ENCODE measurements around the gene USP3.

The USP3 gene

DNA sequence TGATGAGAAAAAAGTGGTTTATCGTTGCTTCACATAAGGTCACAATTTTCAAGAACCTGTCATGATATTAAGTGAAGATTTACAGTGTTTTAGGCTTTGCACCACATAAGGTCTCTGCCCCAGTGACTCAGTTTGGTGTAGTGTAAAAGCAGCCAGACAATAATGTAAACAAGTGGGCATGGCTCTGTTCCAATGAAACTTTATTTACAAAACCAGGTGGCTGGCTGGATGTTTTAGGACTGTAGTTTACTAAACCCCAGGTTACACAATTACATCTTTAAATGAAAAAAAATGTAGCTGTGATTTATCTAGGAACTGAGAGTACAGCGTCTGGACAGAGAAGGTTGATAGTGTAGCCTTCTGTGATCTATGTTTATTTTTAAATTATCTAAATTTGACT is 83.1 kb downstream of the USP3 start:
- DNase-seq (ENCODE audit: low read depth in 2 of 2): no peak

GRCh38 chr15:63588826-63589225 is 84.4 kb downstream of the USP3 start:
- DNase-seq (ENCODE audit: low read depth in 2 of 2): no peak

- no peak for DNase-seq (ENCODE audit: low read depth in 2 of 2)
These were observed 89.6 kb downstream of the USP3 start for GRCh38 chr15:63593705-63594671.

- no peak for DNase-seq (ENCODE audit: low read depth in 2 of 2)
These were observed 90.7 kb downstream of the USP3 start for GRCh38 chr15:63595065-63595464.

- DNase-seq (ENCODE audit: low read depth in 2 of 2): no peak
These were observed 91.3 kb downstream of the USP3 start for GRCh38 chr15:63595688-63596087.

- DNase-seq (ENCODE audit: low read depth in 2 of 2): no peak
These were observed 92.3 kb downstream of the USP3 start for GRCh38 chr15:63596676-63597037.

GRCh38 chr15:63597038-63597790 is 92.8 kb downstream of the USP3 start, which contains the start of gene FBXL22:
Gene FBXL22, plus strand, starts transcription at chr15:63597387. Its CDS starts 6 bp downstream, at chr15:63597393.
- DNase-seq (ENCODE audit: low read depth in 2 of 2): peak in 1 of 2 experiments; percentile 13

GRCh38 chr15:63597821-63598220 is 93.4 kb downstream of the USP3 start:
- DNase-seq (ENCODE audit: low read depth in 2 of 2): no peak

DNA sequence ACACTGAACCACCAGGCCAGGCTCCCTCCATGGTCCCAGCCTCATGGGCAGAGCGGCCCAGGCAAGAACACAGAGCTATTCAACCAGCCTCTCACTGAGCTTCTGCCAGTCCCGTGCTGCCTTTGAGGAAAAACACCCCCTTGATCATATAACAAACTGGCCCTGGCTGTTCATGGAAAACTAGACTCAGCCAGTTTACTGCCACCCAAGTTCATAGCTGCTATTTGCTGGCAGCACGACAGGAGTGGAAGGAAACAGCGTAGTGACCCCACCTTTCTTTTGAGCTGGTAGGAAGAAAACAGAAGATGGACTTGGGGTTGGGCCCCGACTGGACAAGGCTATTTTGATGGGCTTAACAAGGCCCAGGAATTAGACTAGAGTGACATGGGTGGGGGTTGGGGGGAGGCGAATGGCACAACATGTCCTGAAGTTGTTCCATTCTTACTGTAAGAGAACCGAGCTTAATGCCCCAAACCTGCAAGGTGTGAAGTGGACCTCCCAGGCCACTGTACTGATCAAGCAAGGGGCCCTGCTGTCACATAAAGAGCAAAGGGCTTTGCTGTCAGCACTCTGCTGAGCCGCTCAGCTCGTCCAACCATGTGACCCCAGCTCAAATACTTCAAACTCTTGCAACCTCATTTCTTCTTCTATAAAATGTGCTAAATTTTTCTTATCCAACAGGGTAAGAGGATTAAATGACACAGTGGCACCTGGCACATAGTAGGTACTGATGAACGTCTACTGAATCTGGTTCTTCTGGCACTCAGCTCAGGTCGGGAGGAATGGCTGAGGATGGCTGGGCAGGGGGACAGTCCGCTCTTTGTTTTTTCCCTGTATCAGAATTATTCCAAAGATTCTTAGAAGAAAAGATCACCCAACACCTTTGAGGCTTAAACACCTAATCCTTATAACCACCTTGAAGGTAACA is 94.3 kb downstream of the USP3 start:
- DNase-seq (ENCODE audit: low read depth in 2 of 2): no peak

- no peak for DNase-seq (ENCODE audit: low read depth in 2 of 2)
These were observed 95.1 kb downstream of the USP3 start for GRCh38 chr15:63599401-63600000.

- no peak for DNase-seq (ENCODE audit: low read depth in 2 of 2)
These were observed 95.7 kb downstream of the USP3 start for GRCh38 chr15:63600001-63600615.

GRCh38 chr15:63600616-63601025 is 96.2 kb downstream of the USP3 start:
- DNase-seq (ENCODE audit: low read depth in 2 of 2): peak; percentile 81 to 87

- DNase-seq (ENCODE audit: low read depth in 2 of 2): no peak
These were observed 96.8 kb downstream of the USP3 start for GRCh38 chr15:63601026-63601703.

DNA sequence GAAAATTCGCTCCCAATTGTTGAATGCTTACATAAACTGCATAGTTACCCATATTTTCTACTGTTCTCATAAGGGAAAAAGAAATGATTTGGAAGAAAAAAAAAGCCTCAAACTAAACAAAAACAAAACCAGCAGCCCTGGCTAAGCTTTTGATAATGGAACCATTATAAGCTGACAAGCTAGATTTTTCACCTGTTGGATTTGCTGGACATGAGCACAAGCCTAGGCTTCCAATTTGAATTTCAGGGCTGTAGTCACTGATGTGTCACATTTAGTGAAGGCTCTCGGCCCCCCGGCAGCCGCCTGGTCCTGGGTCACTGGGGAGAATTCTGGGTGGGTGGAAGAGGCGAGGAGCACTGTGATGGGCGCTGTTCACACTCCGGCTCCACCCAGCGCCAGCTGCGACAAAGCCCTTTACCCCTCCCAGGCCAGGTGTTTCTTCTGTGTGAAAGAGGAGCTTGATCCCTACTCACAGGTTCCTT is 97.4 kb downstream of the USP3 start:
- DNase-seq (ENCODE audit: low read depth in 2 of 2): no peak

GRCh38 chr15:63602595-63602994 is 98.2 kb downstream of the USP3 start:
- DNase-seq (ENCODE audit: low read depth in 2 of 2): no peak

DNA sequence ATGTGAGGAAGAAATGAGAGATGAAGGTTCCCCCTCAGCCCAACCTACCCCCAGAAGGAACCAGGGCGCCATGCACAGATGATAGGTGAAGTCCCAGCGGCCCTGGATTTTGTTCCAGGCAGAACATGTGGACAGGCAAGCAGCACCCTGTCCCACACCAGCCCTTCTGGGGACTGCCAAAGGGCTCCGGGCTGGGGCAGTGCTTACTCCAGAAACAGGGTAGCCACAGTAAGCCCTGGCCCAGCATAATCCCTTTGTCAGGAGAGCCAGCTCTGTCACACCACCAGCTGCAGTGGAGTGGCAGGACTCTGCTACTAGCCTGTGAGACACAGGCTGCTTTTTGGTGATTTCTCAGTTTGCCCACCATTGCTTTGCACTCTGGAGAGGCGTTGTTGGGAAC is 99.1 kb downstream of the USP3 start:
- DNase-seq (ENCODE audit: low read depth in 2 of 2): no peak

- DNase-seq (ENCODE audit: low read depth in 2 of 2): no peak
These were observed 99.9 kb downstream of the USP3 start for GRCh38 chr15:63604281-63604680.

DNA sequence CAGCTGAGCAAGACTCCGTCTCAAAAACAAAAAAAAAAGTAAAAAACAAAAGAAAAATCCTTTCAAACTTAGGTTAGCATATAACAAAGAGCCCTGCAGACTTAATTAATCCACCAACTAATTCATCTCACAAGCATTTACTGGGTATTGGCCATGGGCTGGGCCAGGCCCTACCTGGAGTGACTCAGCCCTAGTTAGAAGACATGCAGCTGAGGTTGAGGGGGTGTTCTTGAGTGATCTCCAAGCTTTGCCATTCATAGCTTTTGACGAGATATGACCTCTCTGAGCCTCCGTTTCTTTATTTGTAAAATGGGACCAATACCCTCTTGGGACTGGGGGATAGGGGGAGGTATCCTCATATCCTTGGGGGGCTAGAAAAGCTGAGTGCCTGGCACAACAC is 100.6 kb downstream of the USP3 start:
- DNase-seq (ENCODE audit: low read depth in 2 of 2): no peak

DNA sequence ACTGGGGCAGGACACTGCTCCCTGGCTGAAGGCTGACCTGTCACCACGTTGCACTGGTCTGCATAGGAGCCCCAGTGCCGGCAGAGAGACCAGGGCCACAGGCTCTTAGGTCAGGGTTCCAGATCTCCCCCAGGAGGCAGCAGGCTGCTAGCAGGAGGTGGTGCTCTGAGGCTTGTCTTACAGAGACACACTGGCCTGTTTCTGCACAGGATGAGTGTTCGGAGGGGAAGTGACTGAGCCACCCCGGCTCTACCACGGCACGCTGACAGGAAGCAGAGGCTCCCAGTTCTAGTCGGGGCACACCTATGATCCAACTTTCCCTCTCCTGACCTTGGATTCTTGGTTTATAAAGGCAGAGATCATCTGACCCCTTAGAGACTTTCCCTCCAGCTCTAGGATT is 101.4 kb downstream of the USP3 start:
- no peak for DNase-seq (ENCODE audit: low read depth in 2 of 2)

DNA sequence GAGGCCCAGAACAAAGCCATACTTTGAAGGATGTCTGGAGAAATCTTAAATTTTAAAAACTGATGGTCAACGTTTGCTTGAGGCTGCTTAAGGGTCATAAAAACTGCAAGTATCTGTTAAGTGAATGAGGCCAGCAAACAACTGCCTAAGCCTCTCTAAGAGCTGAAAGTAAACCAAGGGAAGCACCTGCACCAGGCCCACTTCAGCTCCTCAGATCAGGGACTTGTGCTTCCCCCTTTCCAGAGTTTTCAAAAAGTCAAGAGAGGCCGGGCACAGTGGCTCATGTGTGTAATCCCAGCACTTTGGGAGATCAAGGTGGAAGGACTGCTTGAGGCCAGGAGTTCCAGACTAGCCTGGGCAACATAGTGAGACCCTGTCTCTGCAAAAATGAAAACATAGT is 101.9 kb downstream of the USP3 start:
- DNase-seq (ENCODE audit: low read depth in 2 of 2): no peak
